Glutamatergic neuron (in vitro differentiated cells): ENCODE data around the gene FGF14. TPM values are rescaled to one million over a fixed set of nuclear protein-coding genes. Genes with fewer than 3 reads are reported as not detected.

Experiments
- DNase-seq: peaks from one replicate; pipeline ENCODE4 v3.0.0; 2022
- H3K27ac Mint-ChIP-seq: one replicate; pipeline ENCODE4 v1.8.0; 2020; ENCODE audit warnings: mild to moderate bottlenecking, mixed read lengths, inconsistent platforms; ENCODE audit not compliant: unreplicated experiment
- H3K27me3 Mint-ChIP-seq: one replicate; pipeline ENCODE4 v1.8.0; 2020; ENCODE audit warnings: mild to moderate bottlenecking, moderate library complexity, mixed read lengths, inconsistent platforms; ENCODE audit not compliant: unreplicated experiment
- H3K36me3 Mint-ChIP-seq: one replicate; pipeline ENCODE4 v1.8.0; 2020; ENCODE audit warnings: mild to moderate bottlenecking, mixed read lengths, inconsistent platforms; ENCODE audit not compliant: unreplicated experiment
- H3K4me1 Mint-ChIP-seq: one replicate; pipeline ENCODE4 v1.8.0; 2020; ENCODE audit warnings: mild to moderate bottlenecking, low read depth, mixed read lengths, inconsistent platforms; ENCODE audit not compliant: unreplicated experiment
- H3K4me3 Mint-ChIP-seq: one replicate; pipeline ENCODE4 v1.8.0; 2020; ENCODE audit warnings: mild to moderate bottlenecking, mixed read lengths, inconsistent platforms; ENCODE audit not compliant: unreplicated experiment
- H3K9me3 Mint-ChIP-seq: one replicate; pipeline ENCODE4 v1.8.0; 2020; ENCODE audit warnings: mild to moderate bottlenecking, moderate library complexity, mixed read lengths, inconsistent platforms; ENCODE audit not compliant: unreplicated experiment
- CTCF ChIP-seq: fragments of 200-600 bp; sonication (generic); IDR thresholded peaks from one replicate; pipeline ENCODE4 v1.5.0; 2021; ENCODE audit not compliant: partially characterized antibody, unreplicated experiment
- total RNA-seq: library from RNA; stranded (reverse); fragmentation: NEBNext Ultra II Directional; extraction: Animal tissue kit (Norgen Biotek cat#: 25700); gene quantifications from one replicate; pipeline ENCODE4 v1.2.1, GENCODE V29; 2021; ENCODE audit not compliant: unreplicated experiment

The FGF14 gene
- total RNA-seq, 1 donor from 2014 or later = 17.8 TPM

DNA sequence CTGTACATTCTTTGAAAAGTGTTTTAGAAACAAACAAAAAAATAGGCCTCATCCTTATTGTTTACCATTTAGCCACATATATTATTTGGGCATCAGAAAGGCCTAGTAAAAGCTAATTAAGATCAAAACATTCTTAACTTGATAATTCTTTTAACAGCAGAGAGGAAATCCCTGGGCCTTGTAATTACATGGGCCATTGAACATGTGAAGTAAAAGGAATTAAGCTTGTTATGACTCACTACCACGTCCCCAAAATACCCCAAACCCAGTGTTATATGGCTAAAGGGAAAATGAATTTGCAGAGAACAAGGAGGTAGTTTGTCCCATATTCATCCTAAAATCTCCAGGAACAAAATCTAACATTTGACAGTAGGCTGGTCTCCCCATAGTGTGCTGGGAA lies 509.6 kb downstream of the FGF14 start:
- Mint-ChIP-seq H3K4me3 (no peak overlapping the region), H3K9me3 (no peaks in the 10 kb centered on the region), H3K36me3 (no peaks in the 10 kb centered on the region), H3K27ac (no peak overlapping the region), H3K4me1 (no peaks in the 10 kb centered on the region), H3K27me3 (no peaks in the 10 kb centered on the region)
- no peak for TF ChIP-seq CTCF
- DNase-seq = no peak

GRCh38 chr13:101881593-101881992 lies 520.3 kb downstream of the FGF14 start:
- Mint-ChIP-seq H3K9me3 (no peaks in the 10 kb centered on the region), H3K4me3 (peak overlapping the region; percentile 49), H3K4me1 (peaks cover 3% of the 10 kb centered on the region), H3K36me3 (no peaks in the 10 kb centered on the region), H3K27me3 (no peaks in the 10 kb centered on the region), H3K27ac (peak overlapping the region; percentile 75)
- no peak for TF ChIP-seq CTCF
- DNase-seq = peak; percentile 25

GRCh38 chr13:101880581-101880980 lies 521.3 kb downstream of the FGF14 start:
- no peaks in the 10 kb centered on the region for H3K9me3 Mint-ChIP-seq
- no peak for TF ChIP-seq CTCF
- H3K36me3 Mint-ChIP-seq = no peaks in the 10 kb centered on the region
- peaks cover 3% of the 10 kb centered on the region for H3K4me1 Mint-ChIP-seq
- no peak for DNase-seq
- no peak overlapping the region for H3K4me3 Mint-ChIP-seq
- no peak overlapping the region for H3K27ac Mint-ChIP-seq
- H3K27me3 Mint-ChIP-seq = no peaks in the 10 kb centered on the region

- H3K27me3 Mint-ChIP-seq = no peaks in the 10 kb centered on the region
- H3K4me1 Mint-ChIP-seq = peaks cover 3% of the 10 kb centered on the region
- H3K4me3 Mint-ChIP-seq = no peak overlapping the region
- H3K36me3 Mint-ChIP-seq = no peaks in the 10 kb centered on the region
- no peak for DNase-seq
- no peak overlapping the region for H3K27ac Mint-ChIP-seq
- TF ChIP-seq CTCF = no peak
- H3K9me3 Mint-ChIP-seq = peaks cover 2% of the 10 kb centered on the region
Observed at GRCh38 chr13:101876951-101877350, 524.9 kb downstream of the FGF14 start.

DNA sequence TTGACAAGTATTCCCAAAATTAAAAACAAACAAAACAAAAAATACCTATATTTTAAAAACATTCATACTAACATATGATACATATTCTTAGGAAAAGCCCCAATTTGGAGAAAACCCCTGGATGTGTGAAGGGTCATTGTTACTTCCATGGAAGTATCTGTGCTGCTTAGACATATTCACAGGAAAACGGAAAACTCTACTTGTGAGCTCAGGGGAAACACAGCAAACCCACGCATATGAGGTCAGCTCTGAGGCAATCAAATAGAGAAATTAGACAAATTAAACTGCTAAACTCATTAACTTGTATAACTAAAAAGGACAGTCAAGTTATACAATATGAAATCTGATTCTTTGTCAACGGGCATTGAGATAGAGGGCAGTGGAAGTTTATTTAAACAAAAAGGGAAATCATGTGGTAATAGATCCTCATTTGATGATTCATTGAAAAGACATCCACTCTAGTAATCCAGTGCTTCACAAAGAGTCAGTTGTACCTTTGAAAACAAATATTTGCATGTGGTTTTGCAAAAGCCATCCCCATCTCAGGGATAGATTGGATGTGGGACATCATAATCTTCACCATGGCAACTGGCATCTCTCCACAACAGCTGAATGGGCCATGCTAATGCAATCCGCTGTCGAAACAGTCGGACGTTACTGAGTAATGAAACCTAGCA lies 526.0 kb downstream of the FGF14 start:
- no peak overlapping the region for H3K27ac Mint-ChIP-seq
- no peak for DNase-seq
- no peaks in the 10 kb centered on the region for H3K36me3 Mint-ChIP-seq
- H3K27me3 Mint-ChIP-seq = no peaks in the 10 kb centered on the region
- H3K4me3 Mint-ChIP-seq = no peak overlapping the region
- peaks cover 2% of the 10 kb centered on the region for H3K9me3 Mint-ChIP-seq
- TF ChIP-seq CTCF = no peak
- H3K4me1 Mint-ChIP-seq = no peaks in the 10 kb centered on the region
